HG03457 (cell line): ENCODE data around the gene PABPN1L.
"Not testable (repeated sequence)": the region's sequence is repeated elsewhere in the genome, so short reads cannot be mapped to it uniquely, and the experiment has no call there.

ENCODE experiments used
- ATAC-seq: cut with Tn5 transposase; IDR thresholded peaks from one replicate; pipeline ENCODE4 v1.9.1; 2021; ENCODE audit warnings: moderate number of reproducible peaks; ENCODE audit not compliant: unreplicated experiment

PABPN1L gene

DNA sequence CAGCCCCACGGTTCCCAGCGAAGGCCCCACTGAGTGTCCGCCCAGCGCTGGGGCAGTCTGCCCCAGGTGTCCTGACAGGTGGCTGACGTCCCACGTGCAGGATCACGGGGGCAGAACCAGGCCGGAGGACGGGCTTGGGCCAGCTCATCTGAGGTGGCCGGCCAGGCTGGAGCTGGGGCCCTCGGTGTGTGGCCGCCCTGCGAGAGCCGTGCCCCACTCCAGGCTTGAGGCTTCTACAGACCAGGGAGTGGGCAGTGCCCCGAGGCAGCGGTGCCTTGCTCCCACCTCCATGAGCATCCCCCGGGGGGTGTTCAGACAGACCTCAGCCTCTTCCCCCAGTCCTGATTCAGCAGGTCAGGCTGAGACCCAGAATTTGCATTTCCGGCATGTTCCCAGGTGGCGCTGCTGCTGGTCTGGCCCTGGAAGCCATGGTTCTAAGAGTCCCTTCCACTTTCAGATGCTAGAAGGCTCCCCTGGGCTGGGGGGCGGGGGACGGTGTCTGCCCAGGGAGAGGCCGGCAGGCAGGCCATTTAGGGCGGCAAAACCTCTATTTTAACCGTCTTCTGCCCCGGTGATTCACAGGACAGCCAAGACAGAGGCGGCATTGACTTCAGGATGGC lies 35.4 kb upstream of the PABPN1L start:
- no peak for ATAC-seq

DNA sequence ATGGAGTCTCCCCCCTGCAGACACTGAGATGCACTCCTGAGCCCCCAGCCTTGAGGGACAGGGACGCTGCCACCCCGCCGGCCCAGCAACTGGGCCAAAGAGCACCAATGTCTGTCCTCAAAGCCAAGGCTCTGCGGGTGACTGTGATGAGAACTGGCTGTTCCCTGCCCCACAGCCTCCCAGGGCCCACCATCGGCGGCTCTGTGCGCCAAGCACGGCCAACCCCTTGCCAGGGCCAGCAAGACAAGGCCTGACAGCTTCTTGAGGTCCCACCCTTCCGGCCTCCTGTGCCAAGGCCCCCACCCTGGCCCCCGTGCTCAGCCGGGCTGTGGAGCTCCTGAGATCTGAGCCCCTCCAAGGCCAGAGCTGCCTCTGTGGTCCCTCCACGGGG lies 34.2 kb upstream of the PABPN1L start:
- ATAC-seq, result no peak

DNA sequence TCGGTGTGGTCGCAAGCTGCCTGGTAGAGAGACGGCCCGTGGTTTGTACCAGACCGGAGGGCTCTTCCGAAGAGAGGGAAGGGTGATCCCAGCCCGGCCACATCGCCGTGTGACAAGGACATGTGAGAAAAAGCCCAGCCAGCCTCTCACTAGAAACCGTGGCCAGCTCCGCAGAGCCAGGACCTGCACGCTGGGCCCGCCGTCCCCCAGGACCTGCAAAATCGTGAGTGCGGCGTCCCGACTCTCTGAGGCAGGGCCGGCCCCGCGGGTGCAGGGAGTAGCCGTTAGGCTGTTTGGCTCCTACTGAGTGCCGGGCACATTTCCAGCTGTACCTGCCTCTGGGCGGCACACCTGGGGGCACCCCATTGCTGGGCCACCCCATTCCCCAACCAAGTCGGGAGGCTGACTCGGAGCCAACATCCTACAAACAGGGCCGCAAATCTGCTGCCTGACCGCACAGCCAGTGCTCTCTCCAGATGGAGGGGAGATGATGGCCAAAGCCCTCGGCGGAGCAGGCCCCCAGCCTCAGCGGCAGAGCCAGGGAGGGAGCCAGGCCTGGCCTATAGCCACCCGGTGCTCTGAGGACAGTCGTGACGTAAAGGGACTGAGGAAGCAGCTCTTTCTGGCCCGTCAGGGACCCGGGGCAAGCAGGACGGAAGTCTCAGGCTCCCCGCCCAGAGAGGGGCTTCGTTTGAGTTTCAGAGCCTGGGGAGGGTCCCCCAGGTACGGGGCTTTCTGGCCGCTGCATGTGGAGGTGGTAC lies 33.6 kb upstream of the PABPN1L start:
- no peak for ATAC-seq

DNA sequence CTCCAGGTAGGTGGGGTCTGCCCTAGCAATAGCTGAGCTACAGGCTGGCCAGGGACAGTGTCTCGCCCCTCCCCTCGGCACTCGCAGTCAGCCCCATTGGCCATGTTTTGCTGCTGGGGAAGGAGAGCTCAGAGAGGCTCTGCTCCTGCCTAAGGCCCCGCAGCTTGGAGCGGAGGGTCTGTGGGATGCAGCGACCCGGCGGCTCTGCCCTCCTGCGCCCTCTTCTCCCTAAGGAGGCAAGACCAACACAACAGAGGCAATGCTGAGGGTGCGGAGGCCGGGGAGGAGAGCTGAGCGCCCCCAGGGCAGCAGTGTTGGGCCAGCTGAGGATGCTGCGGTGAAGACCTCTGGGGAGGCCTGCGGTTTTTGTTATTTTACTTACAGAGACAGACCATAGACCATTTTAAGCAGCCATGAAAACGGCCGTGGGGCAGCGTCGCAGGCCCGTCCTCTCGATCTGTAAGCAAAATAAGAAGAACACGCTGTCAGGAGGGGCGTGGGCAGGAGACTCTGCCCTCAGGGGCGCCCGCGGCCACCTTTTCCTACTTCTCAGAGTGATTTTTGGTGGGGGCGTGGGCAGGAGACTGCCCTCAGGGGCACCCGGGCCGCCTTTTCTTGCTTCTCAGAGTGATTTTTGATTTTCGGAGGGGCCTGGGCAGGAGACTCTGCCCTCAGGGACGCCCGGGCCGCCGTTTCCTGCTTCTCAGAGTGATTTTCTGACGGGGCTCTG lies 31.4 kb upstream of the PABPN1L start:
- ATAC-seq, result no peak

DNA sequence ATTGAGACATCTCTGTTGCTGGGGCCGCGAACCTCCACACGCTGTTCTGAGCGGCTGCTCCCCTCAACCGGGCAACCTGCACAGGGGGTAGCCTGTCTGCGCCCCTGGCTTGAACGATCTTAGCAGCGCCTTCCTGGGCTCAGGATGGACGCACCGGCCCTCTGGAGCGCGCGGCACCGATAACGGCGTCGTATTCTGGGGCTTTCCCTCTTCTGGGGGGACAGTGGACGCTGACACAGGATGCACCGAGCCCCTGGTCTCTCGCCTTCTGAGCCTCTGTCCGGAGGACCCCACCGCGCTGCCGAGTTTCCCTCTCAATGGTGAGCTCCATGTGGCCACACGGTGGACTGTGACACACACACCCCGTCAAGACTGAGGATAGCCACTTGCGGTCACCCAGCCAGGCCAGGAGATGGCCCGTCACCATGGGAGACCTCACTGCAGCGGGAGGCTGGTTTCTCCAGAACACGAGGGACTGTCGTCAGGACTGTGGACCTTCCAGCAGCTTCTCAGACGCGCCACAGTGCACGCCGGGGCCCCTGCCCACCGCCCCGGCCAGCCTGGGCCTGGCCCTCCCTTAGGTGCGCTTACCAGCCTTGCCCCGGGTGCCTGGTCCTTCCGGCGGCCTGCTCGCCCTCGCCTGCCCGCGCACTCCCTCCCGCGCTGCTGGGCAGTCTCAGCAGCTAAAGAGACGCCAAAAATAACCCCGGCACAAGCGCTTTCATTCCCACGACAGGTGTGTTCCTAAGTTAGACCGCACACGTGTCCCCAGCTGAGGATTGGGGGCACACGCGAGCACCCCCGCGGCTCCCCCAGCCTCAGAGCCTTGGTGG lies 30.0 kb upstream of the PABPN1L start:
- ATAC-seq, result no peak

DNA sequence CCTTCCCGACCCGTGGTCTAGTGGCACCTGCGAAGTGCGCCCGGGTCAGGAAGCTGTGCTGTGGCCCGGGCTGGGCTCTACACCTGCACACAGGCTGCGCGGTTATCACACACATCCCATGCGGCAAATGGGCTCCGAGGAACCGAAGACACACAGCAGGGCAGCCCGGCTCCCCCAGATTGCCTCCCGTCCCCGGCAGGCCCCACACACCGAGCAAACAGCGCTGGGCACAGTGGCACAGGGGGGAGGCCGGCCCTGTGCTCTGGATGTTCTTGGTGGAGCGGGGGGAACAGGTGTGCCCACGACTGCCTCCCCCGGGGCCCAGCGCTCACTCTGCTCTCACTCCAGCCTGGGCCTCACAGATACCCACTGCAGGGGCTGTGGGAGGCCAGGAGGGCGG lies 28.9 kb upstream of the PABPN1L start:
- no peak for ATAC-seq

DNA sequence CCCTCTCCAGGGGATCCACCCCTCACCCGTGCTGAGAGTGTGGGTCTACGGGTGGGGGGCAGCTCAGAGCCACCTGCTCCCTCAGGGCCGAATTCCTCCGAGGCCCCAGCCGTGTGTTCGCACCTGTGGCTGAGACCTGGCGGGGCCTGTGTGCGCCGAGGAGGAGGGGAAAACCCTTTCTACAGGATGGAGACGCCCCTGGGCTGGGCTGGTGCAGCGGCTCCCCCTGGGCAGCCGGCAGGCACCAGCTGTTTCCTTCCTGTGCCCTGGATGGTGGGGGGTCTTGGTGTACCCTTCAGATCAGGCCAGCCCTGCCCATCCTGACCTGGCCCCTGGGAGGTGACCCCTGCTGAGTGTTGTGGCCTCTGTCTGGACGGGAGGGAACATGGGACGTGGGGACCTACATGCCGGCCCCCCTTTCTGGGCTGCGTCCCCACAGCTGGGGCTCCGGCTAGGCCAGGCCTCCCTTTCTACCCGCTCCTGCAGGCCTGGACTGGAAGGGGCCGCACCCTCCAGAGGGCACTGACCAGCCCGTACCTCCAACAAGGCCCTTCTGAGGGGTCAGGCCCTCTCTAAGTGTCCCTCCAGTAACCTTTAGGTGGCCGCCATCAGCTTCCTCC lies 28.3 kb upstream of the PABPN1L start:
- no peak for ATAC-seq

DNA sequence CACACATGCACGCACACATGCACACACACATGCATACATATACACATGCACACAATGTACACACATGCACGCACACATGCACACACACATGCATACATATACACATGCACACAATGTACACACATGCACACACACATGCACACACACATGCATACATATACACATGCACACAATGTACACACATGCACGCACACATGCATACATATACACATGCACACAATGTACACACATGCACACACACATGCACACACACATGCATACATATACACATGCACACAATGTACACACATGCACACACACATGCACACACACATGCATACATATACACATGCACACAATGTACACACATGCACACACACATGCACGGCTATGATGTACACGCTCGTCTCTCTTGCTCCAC lies 27.8 kb upstream of the PABPN1L start:
- ATAC-seq, result not testable (repeated sequence)

DNA sequence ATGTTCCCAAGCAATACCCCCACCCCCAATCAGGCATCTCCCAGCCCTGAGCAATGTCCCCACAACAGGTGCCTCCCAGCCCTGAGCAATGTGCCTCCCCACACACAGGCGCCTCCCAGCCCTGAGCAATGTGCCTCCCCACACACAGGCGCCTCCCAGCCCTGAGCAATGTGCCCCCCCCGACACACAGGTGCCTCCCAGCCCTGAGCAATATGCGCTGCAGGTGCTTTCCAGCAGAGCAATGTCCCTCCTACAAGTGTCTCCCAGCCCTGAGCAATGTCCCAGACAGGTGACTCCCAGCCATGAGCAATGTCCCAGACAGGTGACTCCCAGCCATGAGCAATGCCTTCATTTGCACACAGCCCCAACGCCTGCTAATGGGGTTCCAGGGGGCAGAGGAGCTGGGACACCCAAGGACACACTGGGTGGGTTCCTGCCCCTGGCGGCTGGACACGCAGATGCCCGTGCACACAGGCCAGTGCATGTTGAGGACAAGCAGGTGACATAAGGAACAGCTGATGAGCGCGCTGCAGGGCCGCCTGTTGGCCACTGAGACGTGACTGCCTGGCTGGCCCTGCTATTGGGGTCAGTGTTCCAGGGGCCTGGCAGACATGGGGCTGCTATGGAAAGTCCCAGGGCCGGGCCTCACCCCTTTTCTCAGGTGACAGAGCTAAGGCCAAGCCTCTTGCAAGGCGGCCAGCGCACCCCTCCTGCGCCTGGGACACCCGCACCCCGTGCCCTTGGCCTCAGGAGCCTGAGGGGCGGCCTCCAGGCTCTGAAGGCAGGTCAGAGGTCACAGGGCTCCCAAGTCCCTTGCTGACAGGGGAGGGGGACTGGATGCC lies 26.9 kb upstream of the PABPN1L start:
- ATAC-seq, result no peak

DNA sequence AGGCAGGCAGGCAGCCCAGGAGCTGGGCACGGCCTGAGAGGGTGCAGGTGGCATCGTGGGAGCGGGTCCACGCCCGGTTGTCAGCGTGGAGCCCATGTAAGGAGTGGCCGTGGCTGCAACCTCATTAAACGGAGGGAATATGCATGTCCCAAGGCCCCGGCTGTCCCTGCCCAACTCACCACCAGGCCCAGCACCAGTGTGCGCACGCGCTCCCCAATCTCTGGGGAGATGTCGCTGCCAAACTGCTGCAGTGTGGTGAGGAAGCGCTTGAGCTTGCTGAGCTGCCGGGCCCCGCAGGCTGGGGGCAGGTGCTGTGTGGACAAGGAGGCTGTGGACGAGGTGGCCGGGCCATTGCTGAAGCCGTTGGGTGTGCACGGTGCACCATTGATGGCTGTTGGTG lies 25.6 kb upstream of the PABPN1L start:
- ATAC-seq, result no peak

DNA sequence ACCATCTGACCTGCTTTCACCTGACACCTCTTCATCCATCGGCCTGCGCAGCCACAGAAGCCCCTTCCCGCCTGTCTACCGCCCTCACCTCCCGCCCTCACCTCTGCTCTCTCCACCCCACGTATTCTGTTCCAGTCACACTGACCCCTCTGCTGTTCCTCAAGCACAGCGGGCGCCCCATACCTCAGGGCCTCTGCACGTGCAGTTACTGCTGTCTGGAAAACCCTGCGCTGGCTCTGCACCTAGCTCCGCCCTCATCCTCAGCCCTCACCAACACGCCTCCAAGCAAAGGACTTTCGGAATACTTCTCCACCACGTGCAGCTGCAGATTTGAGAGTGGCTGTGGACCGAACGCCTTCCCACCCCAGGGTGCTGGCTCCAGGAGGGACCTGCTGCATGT lies 24.6 kb upstream of the PABPN1L start:
- no peak for ATAC-seq

DNA sequence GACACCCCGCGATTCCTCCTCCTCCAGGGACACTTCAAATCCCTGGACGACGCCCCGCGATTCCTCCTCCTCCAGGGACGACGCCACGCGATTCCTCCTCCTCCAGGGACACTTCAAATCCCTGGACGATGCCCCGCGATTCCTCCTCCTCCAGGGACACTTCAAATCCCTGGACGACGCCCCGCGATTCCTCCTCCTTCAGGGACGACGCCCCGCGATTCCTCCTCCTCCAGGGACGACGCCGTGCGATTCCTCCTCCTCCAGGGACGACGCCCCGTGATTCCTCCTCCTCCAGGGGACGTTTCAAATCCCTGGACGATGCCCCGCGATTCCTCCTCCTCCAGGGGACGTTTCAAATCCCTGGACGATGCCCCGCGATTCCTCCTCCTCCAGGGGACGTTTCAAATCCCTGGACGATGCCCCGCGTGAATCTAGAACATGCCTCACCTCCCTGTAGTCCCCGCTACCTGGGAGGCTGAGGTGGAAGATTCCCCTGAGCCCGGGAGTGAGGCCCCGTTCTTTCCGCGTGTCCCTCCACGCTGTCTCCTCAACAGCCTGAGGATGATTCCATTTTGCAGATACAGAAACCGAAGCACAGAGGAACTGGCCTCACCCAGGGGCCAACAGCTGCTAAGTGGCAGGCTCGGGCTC lies 23.4 kb upstream of the PABPN1L start:
- not testable (repeated sequence) for ATAC-seq

DNA sequence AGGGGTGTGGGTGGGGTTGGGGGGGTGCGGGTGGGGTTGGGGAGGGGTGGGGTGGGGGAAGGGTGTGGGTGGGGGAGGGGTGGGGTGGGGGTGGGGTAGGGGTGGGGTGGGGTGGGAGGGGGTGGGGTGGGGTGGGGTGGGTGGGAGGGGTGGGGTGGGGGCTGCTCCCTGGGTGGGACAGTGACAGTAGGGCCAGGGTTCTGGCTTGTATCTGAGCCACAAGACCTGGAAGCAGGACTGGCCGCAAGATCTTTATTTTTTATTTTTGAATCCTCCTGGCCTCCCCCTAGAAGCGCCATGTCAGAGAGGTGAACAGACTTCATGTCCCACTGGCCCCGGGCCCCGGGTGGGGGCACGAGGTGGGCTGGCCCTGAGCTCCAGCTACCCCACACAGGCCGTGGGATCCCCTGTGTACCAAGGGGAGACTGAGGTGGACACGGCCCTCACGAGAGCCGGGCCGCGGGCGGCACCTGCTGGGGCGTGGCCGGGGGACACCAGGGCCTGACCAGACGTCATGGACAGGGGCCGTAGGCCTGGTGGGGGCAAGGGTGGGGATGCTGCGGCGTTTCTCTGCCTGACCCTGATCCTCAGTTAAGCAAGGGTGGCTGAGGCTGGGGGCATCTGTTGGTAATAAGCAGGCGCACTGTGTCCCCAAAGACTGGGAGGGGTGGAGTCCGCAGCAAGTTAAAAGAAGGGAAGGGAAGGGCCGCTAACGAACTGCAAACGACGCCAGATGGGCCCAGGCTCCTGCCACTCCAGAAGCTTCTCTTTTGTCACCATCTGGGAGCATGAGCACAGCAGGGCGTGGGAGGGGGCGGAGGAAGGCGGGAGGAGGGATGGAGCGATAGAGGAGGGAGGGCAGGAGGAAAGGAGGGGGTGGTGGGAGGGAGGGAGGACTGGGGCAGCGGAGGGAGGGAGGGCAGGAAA lies 22.3 kb upstream of the PABPN1L start:
- ATAC-seq, result no peak

DNA sequence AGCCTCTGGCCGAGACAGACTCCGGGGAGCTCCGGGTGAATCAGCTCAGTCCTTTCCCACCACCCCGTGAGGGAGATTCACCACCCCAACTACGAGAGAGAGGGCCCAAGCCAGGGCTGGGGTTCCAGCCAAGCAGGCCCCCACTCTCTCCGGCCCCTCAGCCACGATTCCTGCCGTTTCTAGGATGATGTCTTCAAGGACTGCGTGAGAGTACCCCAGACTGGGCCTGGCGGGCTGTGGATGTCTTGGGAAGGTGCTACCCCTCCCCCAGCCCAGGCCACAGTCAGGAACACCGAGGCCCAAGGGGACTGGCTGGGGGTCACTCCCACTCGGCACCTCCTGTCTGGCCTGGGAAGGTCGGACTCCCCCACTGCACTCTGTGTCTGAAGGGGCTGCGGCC lies 21.6 kb upstream of the PABPN1L start:
- no peak for ATAC-seq

DNA sequence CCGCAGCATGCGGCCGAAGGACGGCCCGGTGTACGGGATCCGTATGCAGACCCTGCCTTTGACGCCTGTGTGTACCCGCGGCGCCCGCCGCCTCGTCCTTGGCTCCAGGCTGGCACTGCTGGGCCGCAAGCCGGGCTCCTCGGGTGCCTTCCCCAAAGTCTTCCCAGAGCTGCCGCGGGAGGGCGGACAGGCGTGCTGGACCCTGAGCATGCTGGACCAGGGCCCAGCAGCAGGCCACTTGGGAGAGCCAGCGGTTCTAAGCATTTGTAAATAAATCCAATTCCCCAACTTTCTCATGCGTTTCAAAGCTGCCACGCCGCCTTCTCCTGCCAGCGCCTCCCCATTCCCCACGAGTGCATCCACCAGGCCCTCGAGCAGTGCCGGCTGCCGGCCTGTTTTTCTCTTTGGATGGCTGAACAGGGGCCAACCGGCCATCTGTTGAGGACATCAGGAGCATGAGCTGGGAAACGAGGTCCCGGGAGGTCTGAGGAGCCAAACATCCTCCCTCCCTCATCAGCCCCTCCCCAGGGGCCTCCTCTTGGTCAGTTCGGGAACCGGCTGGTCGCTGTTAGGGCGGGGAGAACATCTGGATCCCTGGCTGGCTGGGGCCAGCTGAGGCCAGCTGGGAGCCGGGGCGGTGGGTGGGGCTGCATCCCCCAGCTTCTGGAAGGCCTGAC lies 20.5 kb upstream of the PABPN1L start:
- ATAC-seq, result no peak

DNA sequence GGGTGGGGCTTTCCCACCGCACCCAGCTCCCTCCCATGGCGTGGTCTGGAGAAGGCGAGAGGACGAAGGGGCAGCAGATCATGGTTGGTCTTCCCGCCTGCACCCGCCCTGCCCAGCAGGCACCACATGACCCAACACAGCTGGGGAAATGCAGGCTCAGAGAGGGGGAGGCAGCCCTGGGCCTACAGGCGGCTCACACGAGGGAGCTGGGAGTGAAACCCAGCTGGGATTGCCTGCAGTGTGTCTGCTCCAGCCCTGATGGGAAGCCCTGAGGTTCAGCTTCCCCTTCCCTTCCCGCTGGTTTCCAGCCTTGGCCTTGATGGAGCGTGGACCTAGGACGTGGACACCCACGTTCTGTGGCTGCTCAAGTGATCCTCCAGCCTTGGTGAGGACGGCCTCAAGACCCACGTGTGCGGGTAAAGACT lies 20.0 kb upstream of the PABPN1L start:
- ATAC-seq, result no peak

DNA sequence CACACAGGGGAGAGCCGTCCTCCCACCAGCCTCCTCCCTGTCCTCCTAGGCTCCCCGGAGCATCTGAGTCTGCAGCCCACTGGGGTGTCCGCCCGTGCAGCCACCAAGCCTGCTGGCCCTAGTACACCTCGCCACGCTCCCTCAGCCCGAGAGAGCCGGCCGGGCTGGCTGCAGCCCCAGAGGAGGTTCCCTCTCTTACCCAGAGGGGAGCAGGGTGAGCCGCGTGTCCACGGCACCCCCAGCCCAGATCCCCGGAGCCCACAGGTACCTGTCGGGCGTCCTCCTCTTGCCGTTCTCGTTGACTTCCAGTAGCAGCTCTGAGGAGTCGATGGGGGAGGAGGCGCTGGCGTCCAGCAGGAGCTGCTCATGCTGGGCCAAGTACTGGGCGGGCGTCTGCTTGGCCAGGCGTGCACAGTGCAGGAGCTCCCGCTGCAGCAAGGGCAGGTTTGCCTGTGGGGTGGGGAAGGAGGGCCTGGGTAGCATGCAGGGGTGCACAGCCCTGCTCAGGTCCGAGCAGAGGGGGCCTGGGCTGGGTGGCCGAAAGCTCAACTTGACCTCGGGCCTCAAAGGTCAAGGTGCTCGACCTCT lies 19.3 kb upstream of the PABPN1L start:
- ATAC-seq, result no peak
